Measurements from ENCODE around the gene PSD4. TPM values are rescaled to one million over a fixed set of nuclear protein-coding genes. Genes with fewer than 3 reads are reported as not detected.

PSD4 gene
- polyA plus RNA-seq, 1 of the 3 experiments (the other 2 are of a cell fraction), result 0.35 TPM

DNA sequence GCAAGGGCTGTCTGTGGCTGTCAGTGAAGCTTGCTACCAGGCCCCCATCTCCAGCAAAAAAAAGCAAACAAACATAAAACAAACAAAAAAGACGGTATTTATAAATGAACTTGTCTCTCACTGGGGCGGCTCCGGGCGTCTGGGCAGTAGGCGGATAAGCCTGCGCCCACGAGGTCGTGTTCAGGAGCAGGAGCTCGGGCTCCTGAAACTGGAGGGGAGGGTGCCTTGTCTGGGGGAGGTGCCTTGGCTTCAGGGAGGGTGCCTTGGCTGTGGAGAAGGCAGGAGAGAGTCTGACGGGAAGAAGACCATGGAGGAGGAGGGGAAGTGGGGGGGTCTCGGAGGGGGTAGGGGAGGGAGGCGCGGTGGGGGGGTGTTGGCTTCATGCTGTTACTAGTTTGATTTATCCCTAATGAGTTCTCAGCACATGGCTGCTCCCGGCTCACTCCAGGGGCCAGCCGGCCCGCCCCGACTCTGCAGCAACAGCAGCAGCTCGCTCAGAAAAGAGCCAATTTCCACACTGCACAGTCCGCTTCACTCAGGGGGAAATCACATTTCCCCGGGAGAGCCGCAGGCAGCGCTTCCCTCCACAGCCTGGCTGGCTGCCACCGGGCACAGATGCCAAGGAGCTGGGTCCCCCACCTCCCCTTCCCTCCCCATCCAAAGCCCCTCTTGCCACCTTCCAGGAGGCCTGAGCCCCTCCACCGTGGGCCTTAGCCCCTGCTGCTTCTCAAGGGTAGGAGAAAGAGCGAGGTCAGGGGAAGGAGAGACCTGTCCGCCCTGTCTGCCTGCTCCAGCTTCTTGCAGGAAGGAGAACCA lies 38.7 kb downstream of the PSD4 start (continued):
- TF ChIP-seq, protein P1, sequence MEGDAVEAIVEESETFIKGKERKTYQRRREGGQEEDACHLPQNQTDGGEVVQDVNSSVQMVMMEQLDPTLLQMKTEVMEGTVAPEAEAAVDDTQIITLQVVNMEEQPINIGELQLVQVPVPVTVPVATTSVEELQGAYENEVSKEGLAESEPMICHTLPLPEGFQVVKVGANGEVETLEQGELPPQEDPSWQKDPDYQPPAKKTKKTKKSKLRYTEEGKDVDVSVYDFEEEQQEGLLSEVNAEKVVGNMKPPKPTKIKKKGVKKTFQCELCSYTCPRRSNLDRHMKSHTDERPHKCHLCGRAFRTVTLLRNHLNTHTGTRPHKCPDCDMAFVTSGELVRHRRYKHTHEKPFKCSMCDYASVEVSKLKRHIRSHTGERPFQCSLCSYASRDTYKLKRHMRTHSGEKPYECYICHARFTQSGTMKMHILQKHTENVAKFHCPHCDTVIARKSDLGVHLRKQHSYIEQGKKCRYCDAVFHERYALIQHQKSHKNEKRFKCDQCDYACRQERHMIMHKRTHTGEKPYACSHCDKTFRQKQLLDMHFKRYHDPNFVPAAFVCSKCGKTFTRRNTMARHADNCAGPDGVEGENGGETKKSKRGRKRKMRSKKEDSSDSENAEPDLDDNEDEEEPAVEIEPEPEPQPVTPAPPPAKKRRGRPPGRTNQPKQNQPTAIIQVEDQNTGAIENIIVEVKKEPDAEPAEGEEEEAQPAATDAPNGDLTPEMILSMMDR (IDR thresholded peaks at IDR 0.05), result no peak
- TF ChIP-seq SMC3 (IDR thresholded peaks at IDR 0.05; ENCODE audit: low read depth, low read length) (no peak), POLR2AphosphoS5 (IDR thresholded peaks at IDR 0.05; ENCODE audit: low read depth, low read length) (no peak)
- TF ChIP-seq, protein P2, sequence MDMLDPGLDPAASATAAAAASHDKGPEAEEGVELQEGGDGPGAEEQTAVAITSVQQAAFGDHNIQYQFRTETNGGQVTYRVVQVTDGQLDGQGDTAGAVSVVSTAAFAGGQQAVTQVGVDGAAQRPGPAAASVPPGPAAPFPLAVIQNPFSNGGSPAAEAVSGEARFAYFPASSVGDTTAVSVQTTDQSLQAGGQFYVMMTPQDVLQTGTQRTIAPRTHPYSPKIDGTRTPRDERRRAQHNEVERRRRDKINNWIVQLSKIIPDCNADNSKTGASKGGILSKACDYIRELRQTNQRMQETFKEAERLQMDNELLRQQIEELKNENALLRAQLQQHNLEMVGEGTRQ (IDR thresholded peaks at IDR 0.05; ENCODE audit: borderline replicate concordance, low read depth, low read length), result no peak

DNA sequence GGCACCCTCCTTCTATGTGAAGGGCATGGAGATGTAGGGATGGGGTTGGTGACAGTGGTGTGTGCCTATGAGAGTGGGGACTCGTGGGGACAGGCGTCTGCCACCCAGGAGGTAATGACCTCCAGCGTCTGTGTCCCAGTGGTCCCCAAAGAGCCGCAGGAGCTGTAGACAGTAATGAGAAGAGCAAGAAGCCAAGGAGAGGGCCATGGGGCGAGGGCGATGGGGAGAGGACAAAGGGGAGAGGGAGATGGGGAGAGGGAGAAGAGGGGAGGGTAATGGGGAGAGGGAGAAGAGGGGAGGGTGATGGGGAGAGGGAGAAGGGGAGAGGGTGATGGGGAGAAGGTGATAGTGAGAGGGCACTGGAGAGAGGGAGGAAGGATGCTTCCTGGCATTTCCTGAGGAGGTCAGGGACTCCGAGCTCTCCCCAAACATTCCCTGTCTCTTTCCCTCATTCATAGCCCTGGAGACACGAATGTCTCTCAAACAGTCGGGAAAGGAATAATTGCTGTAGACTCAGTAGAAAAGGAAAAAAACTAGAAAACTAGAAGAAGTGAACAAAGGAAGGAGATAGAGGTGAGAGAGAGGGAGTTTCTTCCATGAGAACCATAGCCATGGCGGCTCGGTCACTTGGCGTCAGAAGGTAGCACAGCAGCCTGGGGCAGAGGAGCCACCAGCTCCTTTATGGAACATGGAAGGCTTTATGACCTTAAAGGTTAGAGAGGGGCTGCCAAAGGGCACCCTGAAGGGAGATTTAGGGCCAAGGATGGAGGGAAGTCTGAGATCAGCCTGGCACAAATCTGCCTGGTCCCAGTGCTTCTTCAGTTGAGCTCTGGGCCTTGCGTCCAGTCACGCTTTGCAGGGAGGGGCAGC lies 39.5 kb downstream of the PSD4 start:
- Histone ChIP-seq H3K79me2 (ENCODE audit: insufficient read depth) (no peaks in the 10 kb centered on the region), H3K36me3 (replicated peaks in 1 of 2; ENCODE audit: control insufficient read depth in 1 of 2, insufficient read depth in 2 of 2, low read length in 1 of 2) (no peaks in the 10 kb centered on the region), H3K4me2 (no peak overlapping the region), H3F3A (replicated peaks; ENCODE audit: insufficient read depth) (no peaks in the 10 kb centered on the region), H3K9me3 (no peaks in the 10 kb centered on the region), H3K9me2 (no peaks in the 10 kb centered on the region), H3K4me3 (ENCODE audit: low read depth in 2 of 2, low read length in 1 of 2) (no peak overlapping the region), H3K9ac (no peak overlapping the region), H3K27me3 (ENCODE audit: insufficient read depth) (no peaks in the 10 kb centered on the region), H2AFZ (ENCODE audit: low read depth) (no peak overlapping the region), H4K20me1 (ENCODE audit: insufficient read depth) (no peaks in the 10 kb centered on the region), H3K4me1 (ENCODE audit: control insufficient read depth in 1 of 2, insufficient read depth in 2 of 2, low read depth in 1 of 2, low read length in 1 of 2) (peaks cover 0 to 11% of the 10 kb centered on the region in 2 experiments; a peak in 1 of 4 replicates), H3K27ac (ENCODE audit: low read depth in 2 of 2, low read length in 1 of 2) (no peak overlapping the region)
- TF ChIP-seq GATA2 (CRISPR knock-in tag; IDR thresholded peaks at IDR 0.05) (no peak), NRF1 (IDR thresholded peaks at IDR 0.05; ENCODE audit: low read depth, low read length) (no peak)
- TF ChIP-seq, protein P3, sequence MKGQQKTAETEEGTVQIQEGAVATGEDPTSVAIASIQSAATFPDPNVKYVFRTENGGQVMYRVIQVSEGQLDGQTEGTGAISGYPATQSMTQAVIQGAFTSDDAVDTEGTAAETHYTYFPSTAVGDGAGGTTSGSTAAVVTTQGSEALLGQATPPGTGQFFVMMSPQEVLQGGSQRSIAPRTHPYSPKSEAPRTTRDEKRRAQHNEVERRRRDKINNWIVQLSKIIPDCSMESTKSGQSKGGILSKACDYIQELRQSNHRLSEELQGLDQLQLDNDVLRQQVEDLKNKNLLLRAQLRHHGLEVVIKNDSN (IDR thresholded peaks at IDR 0.05; ENCODE audit: borderline replicate concordance, low read depth), result no peak
- ChIA-PET POLR2A (no interaction called here), CTCF (interaction anchor here (1.3 to 4.7 kb wide), 8 partner anchors 9 to 177 kb away, joined by 3 to 39 read pairs (median 7); no protein-coding TSS in a partner anchor)
- DNase-seq, result no peak
- 93% methylated on average over 14 of the region's 14 CpGs for WGBS (ENCODE audit: low lambda C conversion rate)

DNA sequence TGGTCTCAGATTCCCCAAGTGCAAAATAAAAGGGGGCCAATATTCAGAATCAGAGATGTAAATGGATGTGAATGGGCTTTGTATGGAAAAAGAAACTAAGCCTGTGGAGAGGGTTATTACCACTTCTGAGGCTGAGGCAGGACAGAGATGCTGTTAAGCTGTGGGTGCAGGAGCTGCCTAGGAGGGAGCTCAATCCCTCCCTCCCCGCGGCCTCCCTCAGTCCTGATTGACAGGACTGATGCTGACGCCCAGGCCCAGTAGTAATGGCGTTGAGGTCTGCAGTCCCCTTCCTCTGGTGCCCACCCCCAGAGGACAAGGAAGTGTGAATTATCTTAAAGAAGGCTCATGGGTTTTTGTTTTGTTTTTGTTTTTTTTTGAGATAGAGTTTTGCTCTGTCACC lies 40.4 kb downstream of the PSD4 start:
- no peak overlapping the region for H3K27ac ChIP-seq (ENCODE audit: low read depth in 2 of 2, low read length in 1 of 2)
- no peak for DNase-seq
- H3K79me2 ChIP-seq (ENCODE audit: insufficient read depth), result no peaks in the 10 kb centered on the region
- H2AFZ ChIP-seq (ENCODE audit: low read depth), result no peak overlapping the region
- H3F3A ChIP-seq (replicated peaks; ENCODE audit: insufficient read depth), result no peaks in the 10 kb centered on the region
- no peaks in the 10 kb centered on the region for H3K27me3 ChIP-seq (ENCODE audit: insufficient read depth)
- no peak overlapping the region for H3K4me2 ChIP-seq
- WGBS (ENCODE audit: low lambda C conversion rate), result 60% methylated on average over 1 of the region's 4 CpGs
- no peaks in the 10 kb centered on the region for H4K20me1 ChIP-seq (ENCODE audit: insufficient read depth)
- TF ChIP-seq, protein P4, sequence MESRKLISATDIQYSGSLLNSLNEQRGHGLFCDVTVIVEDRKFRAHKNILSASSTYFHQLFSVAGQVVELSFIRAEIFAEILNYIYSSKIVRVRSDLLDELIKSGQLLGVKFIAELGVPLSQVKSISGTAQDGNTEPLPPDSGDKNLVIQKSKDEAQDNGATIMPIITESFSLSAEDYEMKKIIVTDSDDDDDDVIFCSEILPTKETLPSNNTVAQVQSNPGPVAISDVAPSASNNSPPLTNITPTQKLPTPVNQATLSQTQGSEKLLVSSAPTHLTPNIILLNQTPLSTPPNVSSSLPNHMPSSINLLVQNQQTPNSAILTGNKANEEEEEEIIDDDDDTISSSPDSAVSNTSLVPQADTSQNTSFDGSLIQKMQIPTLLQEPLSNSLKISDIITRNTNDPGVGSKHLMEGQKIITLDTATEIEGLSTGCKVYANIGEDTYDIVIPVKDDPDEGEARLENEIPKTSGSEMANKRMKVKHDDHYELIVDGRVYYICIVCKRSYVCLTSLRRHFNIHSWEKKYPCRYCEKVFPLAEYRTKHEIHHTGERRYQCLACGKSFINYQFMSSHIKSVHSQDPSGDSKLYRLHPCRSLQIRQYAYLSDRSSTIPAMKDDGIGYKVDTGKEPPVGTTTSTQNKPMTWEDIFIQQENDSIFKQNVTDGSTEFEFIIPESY (IDR thresholded peaks at IDR 0.05; ENCODE audit: borderline replicate concordance, low read depth), result no peak
- TF ChIP-seq POLR2AphosphoS5 (IDR thresholded peaks at IDR 0.05; ENCODE audit: low read depth, low read length), result no peak
- TF ChIP-seq GABPA (IDR thresholded peaks at IDR 0.05; ENCODE audit: low read depth), result no peak
- no peak for TF ChIP-seq FOSL2 (IDR thresholded peaks at IDR 0.05; ENCODE audit: borderline replicate concordance, low read depth)
- no peak for TF ChIP-seq RAD21 (IDR thresholded peaks at IDR 0.05; ENCODE audit: low read length)
- TF ChIP-seq TEAD4 (IDR thresholded peaks at IDR 0.05; ENCODE audit: borderline replicate concordance, insufficient read depth), result no peak
- TF ChIP-seq RCOR1 (IDR thresholded peaks at IDR 0.05; ENCODE audit: low read length), result no peak
- TF ChIP-seq SIN3A (IDR thresholded peaks at IDR 0.05; ENCODE audit: borderline replicate concordance, low read depth, low read length), result no peak
- no peaks in the 10 kb centered on the region for H3K36me3 ChIP-seq (replicated peaks in 1 of 2; ENCODE audit: control insufficient read depth in 1 of 2, insufficient read depth in 2 of 2, low read length in 1 of 2)
- H3K4me3 ChIP-seq (ENCODE audit: low read depth in 2 of 2, low read length in 1 of 2), result no peak overlapping the region
- ChIA-PET POLR2A (no interaction called here), CTCF (interaction anchor here (1.9 to 4.7 kb wide), 4 partner anchors 10 to 76 kb away, joined by 6 to 39 read pairs (median 10); no protein-coding TSS in a partner anchor)
- H3K9me3 ChIP-seq, result no peaks in the 10 kb centered on the region
- H3K9ac ChIP-seq, result no peak overlapping the region
- peaks cover 0 to 11% of the 10 kb centered on the region in 2 experiments; a peak in 1 of 4 replicates for H3K4me1 ChIP-seq (ENCODE audit: control insufficient read depth in 1 of 2, insufficient read depth in 2 of 2, low read depth in 1 of 2, low read length in 1 of 2)
- no peaks in the 10 kb centered on the region for H3K9me2 ChIP-seq

Measured in SK-N-SH (cell line).